ENCODE measurements around the gene OSBPL9.
"Not testable (repeated sequence)": the region's sequence is repeated elsewhere in the genome, so short reads cannot be mapped to it uniquely, and the experiment has no call there.

OSBPL9 gene

GRCh38 chr1:51664421-51665240 lies 47.7 kb downstream of the OSBPL9 start:
- no peak for DNase-seq (ENCODE audit: low read depth in 2 of 2)

- no peak for DNase-seq (ENCODE audit: low read depth in 2 of 2)
Observed at GRCh38 chr1:51666478-51666877, 49.6 kb downstream of the OSBPL9 start.

GRCh38 chr1:51667561-51667960 lies 50.7 kb downstream of the OSBPL9 start:
- no peak for DNase-seq (ENCODE audit: low read depth in 2 of 2)

- no peak for DNase-seq (ENCODE audit: low read depth in 2 of 2)
Observed at GRCh38 chr1:51669272-51669671, 52.4 kb downstream of the OSBPL9 start.

- no peak for DNase-seq (ENCODE audit: low read depth in 2 of 2)
Observed at GRCh38 chr1:51669816-51670215, 52.9 kb downstream of the OSBPL9 start.

- no peak for DNase-seq (ENCODE audit: low read depth in 2 of 2)
Observed at GRCh38 chr1:51671527-51672325, 54.8 kb downstream of the OSBPL9 start.

GRCh38 chr1:51673279-51673678 lies 56.4 kb downstream of the OSBPL9 start:
- no peak for DNase-seq (ENCODE audit: low read depth in 2 of 2)

GRCh38 chr1:51675177-51675780 lies 58.4 kb downstream of the OSBPL9 start:
- DNase-seq (ENCODE audit: low read depth in 2 of 2), result no peak

- no peak for DNase-seq (ENCODE audit: low read depth in 2 of 2)
Observed at GRCh38 chr1:51679435-51679834, 62.5 kb downstream of the OSBPL9 start.

- DNase-seq (ENCODE audit: low read depth in 2 of 2), result no peak
Observed at GRCh38 chr1:51684776-51685175, 67.9 kb downstream of the OSBPL9 start.

- no peak for DNase-seq (ENCODE audit: low read depth in 2 of 2)
Observed at GRCh38 chr1:51686450-51686849, 69.6 kb downstream of the OSBPL9 start.

GRCh38 chr1:51689075-51689440 lies 72.2 kb downstream of the OSBPL9 start:
- DNase-seq (ENCODE audit: low read depth in 2 of 2), result no peak

GRCh38 chr1:51689643-51690042 lies 72.8 kb downstream of the OSBPL9 start:
- no peak for DNase-seq (ENCODE audit: low read depth in 2 of 2)

GRCh38 chr1:51690285-51690961 lies 73.5 kb downstream of the OSBPL9 start:
- no peak for DNase-seq (ENCODE audit: low read depth in 2 of 2)

- DNase-seq (ENCODE audit: low read depth in 2 of 2), result no peak
Observed at GRCh38 chr1:51691920-51692319, 75.0 kb downstream of the OSBPL9 start.

GRCh38 chr1:51693419-51694155 lies 76.7 kb downstream of the OSBPL9 start:
- DNase-seq (ENCODE audit: low read depth in 2 of 2), result no peak

- no peak for DNase-seq (ENCODE audit: low read depth in 2 of 2)
Observed at GRCh38 chr1:51697166-51697565, 80.3 kb downstream of the OSBPL9 start.

GRCh38 chr1:51699391-51699790 lies 82.5 kb downstream of the OSBPL9 start:
- DNase-seq (ENCODE audit: low read depth in 2 of 2), result no peak

GRCh38 chr1:51701782-51702181 lies 84.9 kb downstream of the OSBPL9 start:
- DNase-seq (ENCODE audit: low read depth in 2 of 2), result not testable (repeated sequence)

GRCh38 chr1:51702220-51702619 lies 85.3 kb downstream of the OSBPL9 start:
- DNase-seq (ENCODE audit: low read depth in 2 of 2), result not testable (repeated sequence)

GRCh38 chr1:51705035-51705434 lies 88.1 kb downstream of the OSBPL9 start:
- DNase-seq (ENCODE audit: low read depth in 2 of 2), result no peak
